Globus pallidus (tissue), 1 donor: ENCODE data around the gene KIF13A.
"Not testable (repeated sequence)": the region's sequence is repeated elsewhere in the genome, so short reads cannot be mapped to it uniquely, and the experiment has no call there.

ENCODE experiments used
- DNase-seq: peaks from one replicate; pipeline ENCODE4 v3.0.0-alpha.2; 2015; ENCODE audit warnings: low spot score

Gene KIF13A

GRCh38 chr6:17871189-17871519 is 116.3 kb downstream of the KIF13A start:
- DNase-seq = no peak

DNA sequence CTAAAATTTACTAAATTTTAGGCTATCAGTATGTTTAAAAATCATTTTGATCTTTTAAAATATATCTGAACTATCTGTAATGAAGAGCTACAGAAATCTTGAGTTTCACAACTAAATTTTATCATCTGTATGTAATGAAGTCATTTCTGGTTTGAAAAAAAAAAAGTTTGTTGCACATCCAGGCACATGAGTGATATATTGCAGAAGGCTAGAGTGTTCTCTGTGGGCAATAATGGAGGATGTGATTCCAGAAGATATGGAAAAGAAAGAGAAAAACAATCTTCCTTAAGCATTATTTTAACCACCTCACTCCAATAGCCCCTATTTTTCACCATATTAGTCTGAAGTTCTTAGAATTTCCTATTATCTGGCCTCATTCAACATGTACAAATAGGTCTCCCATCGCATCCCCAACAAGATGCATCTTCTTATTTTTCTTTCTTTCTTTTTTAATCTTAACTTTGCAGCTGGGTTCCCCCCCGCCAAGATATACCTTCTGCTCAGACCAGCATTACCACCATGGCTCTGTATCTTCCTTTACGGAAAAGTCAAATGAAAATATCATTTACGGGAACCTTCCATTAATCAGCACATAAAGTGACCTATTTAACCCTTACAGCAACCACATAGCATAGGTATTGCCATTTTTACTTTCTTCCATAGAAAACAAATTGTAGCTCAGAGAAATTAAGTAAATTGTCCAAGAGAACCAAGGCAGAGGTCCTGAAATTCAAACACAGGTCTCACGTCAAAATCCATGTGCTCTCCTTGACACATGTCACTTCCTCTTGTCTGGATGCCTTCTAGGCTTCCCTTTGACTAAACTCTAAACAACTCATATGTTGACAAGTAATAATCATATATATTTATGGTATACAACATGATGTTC is 116.9 kb downstream of the KIF13A start:
- no peak for DNase-seq

GRCh38 chr6:17869753-17870050 is 117.7 kb downstream of the KIF13A start:
- peak; percentile 65 for DNase-seq

DNA sequence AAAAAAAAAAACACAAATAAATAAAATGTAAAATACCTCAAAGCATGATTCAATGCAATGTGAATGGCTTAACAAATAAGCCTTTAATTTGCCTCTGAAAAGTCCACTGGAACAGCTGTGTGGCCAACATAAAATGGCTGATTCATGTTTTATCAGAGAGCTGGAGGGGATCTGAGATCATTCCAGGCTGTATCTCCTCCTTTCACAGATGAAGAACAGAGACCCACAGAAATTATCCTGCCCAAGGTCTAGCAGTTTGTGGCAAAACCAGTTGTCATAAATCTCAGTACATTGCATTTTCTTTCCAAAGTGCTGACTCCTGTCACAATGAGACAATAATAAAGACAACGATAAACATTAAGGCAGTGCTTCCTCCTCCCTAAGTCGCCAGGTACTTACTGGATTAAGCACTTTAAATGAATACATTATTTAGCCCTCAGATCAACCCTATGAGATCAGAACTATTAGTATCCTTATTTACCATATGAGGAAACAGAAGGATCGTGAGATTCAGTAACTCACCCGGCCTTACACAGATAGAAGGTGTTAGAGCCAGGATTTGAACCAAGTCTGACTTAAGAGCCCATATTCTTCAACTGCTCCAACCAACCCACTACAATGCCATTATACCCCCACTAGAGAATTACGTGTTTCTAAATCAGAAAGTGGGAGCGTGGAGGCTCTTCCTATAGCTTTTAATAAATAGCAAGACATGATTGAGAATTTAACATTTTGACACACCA is 118.3 kb downstream of the KIF13A start:
- DNase-seq = peak; percentile 86

DNA sequence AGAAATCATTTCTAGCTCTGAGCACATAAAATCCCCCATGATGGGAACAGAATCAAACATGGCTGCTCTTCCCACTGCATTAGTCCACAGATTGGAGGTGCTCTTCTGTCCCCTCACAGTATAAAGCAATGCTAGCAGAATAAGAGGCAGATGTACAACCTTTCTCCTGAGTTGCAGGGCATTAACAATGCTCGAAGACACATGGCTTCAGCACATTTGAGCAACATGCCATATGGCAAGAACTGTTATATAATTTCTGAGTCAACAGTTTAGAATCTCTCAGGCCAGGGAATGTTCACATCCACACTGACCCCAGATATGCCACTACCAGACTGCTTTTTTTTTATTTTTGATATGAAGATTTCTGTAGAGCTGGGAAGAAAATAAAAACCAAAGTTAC is 119.6 kb downstream of the KIF13A start:
- DNase-seq = peak; percentile 50

DNA sequence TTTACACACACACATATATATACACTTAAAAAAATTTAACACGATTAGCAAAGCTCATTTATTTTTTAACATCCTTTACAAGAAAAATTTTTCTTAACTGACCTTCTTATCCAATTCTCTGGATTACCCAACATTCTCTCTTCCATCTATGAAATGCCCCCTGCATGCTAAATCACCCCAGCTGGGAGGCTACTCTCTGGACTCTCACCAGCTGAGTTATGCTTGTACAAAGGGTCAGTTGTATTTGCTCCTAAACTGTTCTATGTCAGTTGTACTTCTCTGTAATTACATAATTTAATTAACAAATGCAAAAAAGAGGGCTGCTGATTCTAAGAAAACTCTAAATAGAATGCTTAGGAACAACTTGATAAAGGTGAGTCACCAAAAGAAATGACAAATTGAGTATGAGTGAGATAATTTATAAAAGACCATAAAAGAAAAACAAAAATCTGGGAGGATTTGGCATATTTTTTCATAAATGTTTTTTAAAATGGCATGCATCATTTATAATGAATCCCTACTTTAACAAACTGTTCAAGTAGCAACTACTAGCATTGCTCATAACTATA is 120.5 kb downstream of the KIF13A start:
- peak; percentile 94 for DNase-seq

DNA sequence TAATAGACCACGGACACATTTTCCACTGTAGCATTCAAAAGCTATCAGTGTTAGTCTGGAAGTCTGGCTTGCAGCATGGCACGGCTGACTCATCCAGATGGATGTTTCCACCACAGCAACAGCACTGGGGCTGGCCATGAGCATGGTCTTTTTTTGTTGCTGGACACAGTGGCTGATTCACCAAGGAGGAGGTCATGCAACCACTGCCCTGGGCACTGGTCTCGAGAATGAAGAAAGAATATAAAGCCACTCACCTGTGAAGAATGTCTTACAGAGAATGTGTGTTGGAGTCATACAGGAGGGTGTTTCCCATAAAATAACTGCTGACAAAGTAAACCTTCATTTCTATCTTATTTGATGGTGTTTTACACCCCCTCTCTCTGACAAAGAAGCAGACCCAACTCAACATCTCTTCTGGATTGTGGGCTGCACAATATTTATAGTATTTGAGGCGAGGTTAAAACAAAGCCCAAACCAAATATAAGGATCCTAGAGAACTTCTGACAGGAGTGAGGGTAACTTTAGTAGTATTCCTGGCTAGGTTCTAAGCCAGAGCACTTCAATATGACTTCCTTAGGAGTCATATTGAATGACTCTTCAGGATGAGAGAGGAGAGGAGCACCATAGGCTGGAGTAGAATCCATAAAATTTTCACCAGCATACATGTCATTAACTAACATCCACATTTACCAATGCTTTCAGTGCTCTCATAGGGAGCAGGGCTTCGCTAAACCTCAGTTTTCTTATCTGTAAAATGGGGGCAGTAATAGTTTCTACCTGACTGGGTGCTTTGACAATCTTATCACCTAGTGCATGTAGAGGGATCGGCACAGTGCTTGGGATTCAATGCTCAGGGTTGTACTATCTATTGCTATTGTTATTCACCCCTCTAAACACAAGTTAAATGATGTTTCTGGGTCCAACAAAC is 121.4 kb downstream of the KIF13A start:
- peak; percentile 82 for DNase-seq

- no peak for DNase-seq
Measured at GRCh38 chr6:17865243-17865642, 122.2 kb downstream of the KIF13A start.

DNA sequence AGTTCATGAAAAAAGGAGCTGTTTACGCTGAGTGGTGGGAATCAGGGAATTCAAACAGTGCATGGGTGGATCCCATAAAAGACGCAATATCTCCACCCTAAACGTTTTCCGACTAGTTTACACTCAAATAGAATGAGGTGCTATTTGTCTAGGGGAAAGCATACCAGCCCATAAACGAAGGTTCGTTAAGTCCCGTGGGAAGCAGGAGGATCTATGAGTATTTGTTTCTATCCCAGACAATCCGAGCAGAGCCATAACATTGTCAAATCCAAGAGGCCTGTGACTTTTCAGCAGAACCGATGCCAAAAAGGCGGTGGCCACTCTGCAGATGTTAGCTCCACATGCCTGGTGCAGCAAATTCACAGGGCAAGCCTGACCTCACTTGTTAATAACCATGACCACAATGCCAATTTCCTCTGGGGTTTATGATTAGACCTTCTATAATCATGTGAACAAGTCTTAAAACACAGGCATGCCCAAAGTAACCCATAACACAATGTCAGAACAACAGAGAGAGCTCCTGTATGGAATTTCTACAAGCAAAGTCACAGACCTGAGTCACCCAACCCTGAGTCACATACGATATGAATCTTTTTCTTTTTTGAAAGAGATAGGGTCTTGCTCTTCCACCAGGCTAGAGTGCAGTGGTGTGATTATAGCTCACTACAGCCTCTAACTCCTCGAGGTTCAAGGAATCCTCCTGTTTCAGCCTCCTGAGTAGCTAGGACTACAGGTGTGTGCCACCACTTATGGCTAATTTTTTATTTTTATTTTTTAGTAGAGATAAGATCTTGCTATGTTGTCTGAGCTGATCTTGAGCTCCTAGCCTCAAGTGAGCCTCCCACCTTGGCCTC is 123.3 kb downstream of the KIF13A start:
- peak; percentile 86 for DNase-seq

DNA sequence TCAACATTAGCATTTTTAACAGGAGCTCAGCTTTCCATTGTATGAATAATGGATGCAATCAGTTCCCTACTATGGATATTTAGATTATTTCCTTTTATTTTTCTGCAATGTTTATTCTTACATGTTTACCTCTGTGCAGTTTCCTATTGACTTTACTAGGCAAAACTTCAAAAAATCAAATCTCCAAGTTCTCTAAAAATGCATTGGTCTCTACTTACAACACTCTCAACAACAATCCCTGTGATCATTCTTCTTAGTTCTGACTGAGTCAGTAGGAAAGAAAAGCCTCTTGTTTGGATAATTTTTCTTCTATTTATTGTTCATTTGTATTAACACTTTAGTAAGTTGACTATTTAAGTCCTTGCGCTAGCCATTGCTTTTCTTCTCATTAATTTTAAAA is 126.1 kb downstream of the KIF13A start:
- DNase-seq = peak; percentile 57

DNA sequence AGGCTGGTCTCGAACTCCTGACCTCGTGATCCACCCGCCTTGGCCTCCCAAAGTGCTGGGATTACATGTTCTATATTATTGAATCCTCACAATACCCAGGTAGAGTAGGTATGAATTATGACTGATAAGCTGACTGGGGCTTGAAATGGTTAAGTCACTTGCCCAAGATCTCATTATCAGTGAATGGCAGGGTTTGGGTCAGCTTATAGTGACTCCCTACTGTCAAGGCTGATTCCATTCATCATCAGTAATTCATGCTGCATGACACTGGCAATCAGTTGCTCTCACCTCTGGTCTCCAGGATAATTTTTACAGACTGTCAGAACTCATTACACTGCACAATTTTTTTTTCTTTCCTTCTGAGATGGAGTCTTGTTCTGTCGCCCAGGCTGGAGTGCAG is 127.6 kb downstream of the KIF13A start:
- DNase-seq = no peak

GRCh38 chr6:17858584-17858983 is 128.9 kb downstream of the KIF13A start:
- no peak for DNase-seq

GRCh38 chr6:17857188-17857587 is 130.2 kb downstream of the KIF13A start:
- not testable (repeated sequence) for DNase-seq

- DNase-seq = no peak
Measured at GRCh38 chr6:17856306-17856705, 131.1 kb downstream of the KIF13A start.

DNA sequence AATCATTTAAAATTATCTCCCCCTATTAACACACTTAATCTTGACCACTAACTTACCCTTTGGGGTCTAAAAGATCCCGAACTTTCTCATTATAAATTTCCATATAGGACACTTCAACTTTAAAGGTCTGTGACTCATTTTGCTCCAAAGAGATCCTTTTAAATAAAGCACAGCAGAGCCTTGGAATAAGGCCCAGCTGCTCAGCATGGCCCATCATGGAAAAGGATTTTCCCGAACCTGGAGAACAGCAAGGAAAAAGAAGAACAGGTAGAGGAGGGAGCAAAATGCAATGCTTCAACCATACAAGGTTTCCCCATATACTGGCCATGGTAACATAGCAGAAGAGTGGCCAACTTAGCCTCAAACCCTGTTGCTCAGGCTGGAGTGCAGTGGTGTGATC is 132.1 kb downstream of the KIF13A start:
- no peak for DNase-seq

DNA sequence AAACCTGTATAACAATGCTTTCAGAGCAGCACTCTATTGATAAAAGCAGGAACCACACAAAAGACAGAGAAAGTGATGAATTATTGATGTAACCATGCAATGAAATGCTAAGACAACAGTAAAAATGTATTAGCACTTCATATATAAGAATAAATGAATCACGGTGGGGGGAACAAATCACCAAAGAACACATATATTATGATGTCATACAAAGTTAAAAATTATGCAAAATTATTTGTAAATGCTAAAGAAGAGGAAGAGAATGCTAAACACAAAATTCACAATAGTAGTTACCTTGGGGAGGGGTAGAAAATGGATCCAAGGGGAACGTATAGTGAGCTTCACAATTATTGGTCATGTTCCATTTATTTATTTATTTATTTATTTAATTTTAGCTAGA is 133.9 kb downstream of the KIF13A start:
- no peak for DNase-seq

DNA sequence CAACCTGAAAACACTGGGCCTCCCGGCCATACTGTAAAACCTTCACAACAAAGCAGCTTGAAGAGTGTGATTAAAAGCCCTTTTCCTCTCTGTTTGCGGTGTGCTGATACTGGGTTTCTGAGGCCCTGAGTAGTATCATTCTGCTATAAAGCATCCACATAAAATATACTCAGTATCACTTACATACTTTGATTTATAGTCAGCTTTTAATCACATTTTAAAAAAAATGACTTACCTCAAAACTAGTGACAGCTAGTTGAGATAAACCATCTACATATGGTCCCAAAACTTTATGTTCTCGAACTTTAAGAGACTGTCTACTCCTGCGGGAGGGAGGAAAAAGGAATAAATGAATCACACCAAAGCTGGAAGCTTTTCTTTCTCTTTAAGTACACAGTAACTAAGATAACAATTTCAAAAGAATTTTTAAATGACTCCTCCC is 135.7 kb downstream of the KIF13A start:
- DNase-seq = no peak

DNA sequence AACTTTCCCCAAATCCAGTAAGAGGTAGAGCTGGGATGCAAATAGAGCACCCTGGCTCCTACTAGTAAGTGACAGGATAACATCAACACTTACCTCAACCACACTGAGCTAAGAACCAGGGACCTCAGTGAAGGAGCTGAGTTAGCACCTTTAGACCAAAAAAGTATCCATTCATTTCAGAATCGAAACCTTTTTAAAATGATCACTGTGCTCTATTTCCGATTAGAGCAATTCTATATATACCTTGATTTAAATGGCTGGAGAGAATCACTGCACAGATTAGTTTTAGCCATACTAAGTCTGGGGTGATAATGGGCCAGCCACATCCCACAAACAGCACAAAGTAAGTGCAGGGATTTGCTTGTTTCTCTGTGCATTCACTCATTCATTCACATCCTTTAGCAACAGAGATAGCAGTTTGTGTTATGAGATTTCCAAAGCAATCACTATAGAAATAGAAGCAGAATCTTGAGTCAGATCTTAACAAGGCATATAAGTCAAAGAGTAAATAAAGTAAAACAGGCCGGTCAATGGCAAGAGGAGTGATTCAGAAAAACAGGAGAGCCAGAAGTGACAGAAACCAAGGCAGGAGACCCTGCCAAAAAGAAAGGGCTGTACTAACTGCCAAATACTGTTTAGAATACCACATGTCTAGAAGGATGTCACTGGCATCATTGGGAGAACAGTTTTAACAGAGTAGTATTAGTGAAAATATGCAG is 136.3 kb downstream of the KIF13A start:
- no peak for DNase-seq

DNA sequence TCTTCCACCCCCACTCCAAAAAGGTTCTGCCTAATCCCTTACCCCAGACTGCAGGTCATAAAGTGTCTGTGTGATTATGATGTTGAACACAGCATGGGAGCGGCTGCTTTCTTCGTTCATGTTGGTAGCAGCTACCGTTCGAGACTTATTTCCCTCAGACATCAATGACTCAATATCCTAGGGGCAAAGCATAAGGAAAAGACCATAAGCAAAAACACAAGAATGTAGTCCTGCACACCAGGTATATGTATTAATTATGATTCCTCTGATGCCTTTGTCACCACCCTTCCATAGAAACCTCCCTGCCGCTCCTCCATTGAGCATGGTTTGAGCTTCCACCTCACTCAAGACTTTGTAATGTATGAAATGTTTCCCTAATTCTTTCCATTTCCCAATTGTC is 137.2 kb downstream of the KIF13A start:
- DNase-seq = no peak

- no peak for DNase-seq
Measured at GRCh38 chr6:17847203-17847760, 140.2 kb downstream of the KIF13A start.
